NOMO-1 (cell line): ENCODE data around the gene YAP1.
A peak's percentile ranks its signal among the peaks of the same experiment; 100 is the strongest.

ENCODE experiments used
- DNase-seq, 2 experiments: peaks; one replicate each; lab custom pipeline; 2025; ENCODE audit not compliant: unreplicated experiment in 2 of 2; lab: John Stamatoyannopoulos, UW

Gene YAP1

GRCh38 chr11:102155676-102156075, 45.4 kb downstream of the YAP1 start:
- DNase-seq, result no peak

- no peak for DNase-seq
Measured at GRCh38 chr11:102157219-102157618, 47.0 kb downstream of the YAP1 start.

GRCh38 chr11:102158164-102158735, 48.0 kb downstream of the YAP1 start:
- no peak for DNase-seq

GRCh38 chr11:102163368-102163767, 53.1 kb downstream of the YAP1 start:
- no peak for DNase-seq

GRCh38 chr11:102166175-102167064, 56.2 kb downstream of the YAP1 start:
- no peak for DNase-seq

GRCh38 chr11:102168481-102168880, 58.2 kb downstream of the YAP1 start:
- DNase-seq, result no peak

GRCh38 chr11:102171101-102171500, 60.9 kb downstream of the YAP1 start:
- no peak for DNase-seq

GRCh38 chr11:102172127-102172848, 62.0 kb downstream of the YAP1 start:
- no peak for DNase-seq

GRCh38 chr11:102177126-102177525, 66.9 kb downstream of the YAP1 start:
- peak in 1 of 2 experiments; percentile 5 for DNase-seq

GRCh38 chr11:102177974-102178631, 67.9 kb downstream of the YAP1 start:
- peak; percentile 72 to 94 for DNase-seq

GRCh38 chr11:102179371-102179770, 69.1 kb downstream of the YAP1 start:
- no peak for DNase-seq

- no peak for DNase-seq
Measured at GRCh38 chr11:102184269-102184987, 74.2 kb downstream of the YAP1 start.

- no peak for DNase-seq
Measured at GRCh38 chr11:102186551-102187191, 76.4 kb downstream of the YAP1 start.

GRCh38 chr11:102187416-102188151, 77.3 kb downstream of the YAP1 start:
- no peak for DNase-seq

GRCh38 chr11:102188488-102188887, 78.2 kb downstream of the YAP1 start:
- no peak for DNase-seq

- DNase-seq, result no peak
Measured at GRCh38 chr11:102191832-102192231, 81.6 kb downstream of the YAP1 start.

GRCh38 chr11:102192349-102193066, 82.3 kb downstream of the YAP1 start:
- no peak for DNase-seq

- DNase-seq, result no peak
Measured at GRCh38 chr11:102194257-102194656, 84.0 kb downstream of the YAP1 start.

GRCh38 chr11:102194990-102195389, 84.7 kb downstream of the YAP1 start:
- DNase-seq, result no peak
